LNCaP clone FGC (cell line): Measurements from ENCODE around the gene TTC36.

ENCODE experiments used
- DNase-seq: peaks from one replicate; pipeline ENCODE4 v3.0.0-alpha.2; 2011; ENCODE audit warnings: low read depth
- H3K4me3 ChIP-seq: 2 replicates; pipeline ENCODE4 v1.5.1; 2011; ENCODE audit warnings: mild to moderate bottlenecking, low read depth, low read length, control low read depth
- TF ChIP-seq, protein P1 (sequence below): IDR thresholded peaks from 2 replicates; pipeline ENCODE4 v1.5.1; 2012; ENCODE audit warnings: mild to moderate bottlenecking; ENCODE audit not compliant: control insufficient read depth, insufficient read depth; ENCODE audit errors: extremely low read depth

The TTC36 gene

GRCh38 chr11:118544010-118544646 lies 16.9 kb downstream of the TTC36 start:
- TF ChIP-seq, protein P1, sequence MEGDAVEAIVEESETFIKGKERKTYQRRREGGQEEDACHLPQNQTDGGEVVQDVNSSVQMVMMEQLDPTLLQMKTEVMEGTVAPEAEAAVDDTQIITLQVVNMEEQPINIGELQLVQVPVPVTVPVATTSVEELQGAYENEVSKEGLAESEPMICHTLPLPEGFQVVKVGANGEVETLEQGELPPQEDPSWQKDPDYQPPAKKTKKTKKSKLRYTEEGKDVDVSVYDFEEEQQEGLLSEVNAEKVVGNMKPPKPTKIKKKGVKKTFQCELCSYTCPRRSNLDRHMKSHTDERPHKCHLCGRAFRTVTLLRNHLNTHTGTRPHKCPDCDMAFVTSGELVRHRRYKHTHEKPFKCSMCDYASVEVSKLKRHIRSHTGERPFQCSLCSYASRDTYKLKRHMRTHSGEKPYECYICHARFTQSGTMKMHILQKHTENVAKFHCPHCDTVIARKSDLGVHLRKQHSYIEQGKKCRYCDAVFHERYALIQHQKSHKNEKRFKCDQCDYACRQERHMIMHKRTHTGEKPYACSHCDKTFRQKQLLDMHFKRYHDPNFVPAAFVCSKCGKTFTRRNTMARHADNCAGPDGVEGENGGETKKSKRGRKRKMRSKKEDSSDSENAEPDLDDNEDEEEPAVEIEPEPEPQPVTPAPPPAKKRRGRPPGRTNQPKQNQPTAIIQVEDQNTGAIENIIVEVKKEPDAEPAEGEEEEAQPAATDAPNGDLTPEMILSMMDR: no peak
- DNase-seq: no peak
- H3K4me3 ChIP-seq: no peak overlapping the region

GRCh38 chr11:118544647-118545010 lies 17.4 kb downstream of the TTC36 start:
- no peak for DNase-seq
- H3K4me3 ChIP-seq: no peak overlapping the region
- TF ChIP-seq, protein P1: no peak

GRCh38 chr11:118545533-118545932 lies 18.3 kb downstream of the TTC36 start:
- no peak for DNase-seq
- TF ChIP-seq, protein P1: no peak
- H3K4me3 ChIP-seq: no peak overlapping the region

- H3K4me3 ChIP-seq: no peak overlapping the region
- no peak for DNase-seq
- TF ChIP-seq, protein P1: no peak
Observed at GRCh38 chr11:118547132-118547531, 19.9 kb downstream of the TTC36 start.

DNA sequence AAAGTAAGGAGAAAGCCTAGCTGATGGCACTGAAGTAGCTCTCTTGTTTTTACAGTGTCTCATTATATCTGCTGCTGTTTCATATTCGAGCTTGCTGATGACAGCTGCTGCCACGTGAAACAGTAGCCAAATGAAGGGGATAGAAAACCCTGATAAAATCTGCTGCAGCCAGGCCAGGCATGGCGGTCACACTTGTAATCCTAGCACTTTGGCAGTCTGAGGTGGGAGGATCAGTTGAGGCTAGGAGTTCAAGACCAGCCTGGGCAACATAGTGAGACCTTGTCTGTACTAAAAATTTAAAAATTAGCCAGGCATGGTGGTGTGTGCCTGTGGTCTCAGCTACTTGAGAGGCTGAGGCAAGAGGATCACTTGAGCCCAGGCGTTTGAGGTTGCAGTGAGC lies 25.1 kb downstream of the TTC36 start:
- TF ChIP-seq, protein P1: no peak
- H3K4me3 ChIP-seq: no peak overlapping the region
- DNase-seq: no peak

DNA sequence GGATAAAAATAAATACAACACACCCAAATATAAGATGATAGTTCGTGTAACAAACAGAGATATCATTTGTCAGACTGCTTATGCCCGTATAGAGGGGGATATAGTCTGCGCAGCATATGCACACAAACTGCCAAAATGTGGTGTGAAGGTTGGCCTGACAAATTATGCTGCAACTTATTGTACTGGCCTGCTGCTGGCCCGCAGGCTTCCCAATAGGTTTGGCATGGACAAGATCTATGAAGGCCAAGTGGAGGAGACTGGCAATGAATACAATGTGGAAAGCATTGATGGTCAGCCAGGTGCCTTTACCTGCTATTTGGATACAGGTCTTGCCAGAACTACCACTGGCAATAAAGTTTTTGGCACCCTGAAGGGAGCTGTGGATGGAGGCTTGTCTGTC lies 33.5 kb downstream of the TTC36 start:
- H3K4me3 ChIP-seq: no peak overlapping the region
- no peak for DNase-seq
- TF ChIP-seq, protein P1: no peak

DNA sequence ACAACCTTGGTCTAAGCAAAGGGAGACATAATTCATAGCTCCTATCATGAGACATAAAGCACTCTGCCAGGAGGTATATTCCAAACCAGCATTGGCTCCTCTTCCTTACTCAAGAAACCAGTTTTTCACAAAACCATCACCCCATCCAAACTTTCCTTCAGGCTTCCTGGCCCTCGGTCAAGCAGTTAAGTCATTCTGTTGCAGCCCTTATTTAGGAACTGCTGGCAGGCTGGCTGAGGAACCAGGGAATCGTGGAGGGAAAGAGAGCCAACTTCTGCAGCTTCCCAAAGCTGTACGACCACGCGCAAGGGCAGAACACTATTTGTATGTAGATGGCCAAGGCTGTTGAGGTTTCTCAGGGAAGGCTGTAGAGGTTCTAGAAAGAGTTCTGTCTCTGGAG lies 37.8 kb downstream of the TTC36 start:
- TF ChIP-seq, protein P1: no peak
- DNase-seq: peak; percentile 58
- H3K4me3 ChIP-seq: 0 out of 2 replicates have a peak overlapping the region, but pooled peaks have one; percentile 3
